Measurements from ENCODE around the gene EME1. TPM values are rescaled to one million over a fixed set of nuclear protein-coding genes. Genes with fewer than 3 reads are reported as not detected.

EME1 gene
- total and polyA plus RNA-seq, 2 of the 13 experiments (the other 11 are each of a cell fraction or from before 2014, with no cell fraction given): 20.7 to 24.6 TPM

- TF ChIP-seq ZFY (CRISPR knock-in tag; IDR thresholded peaks at IDR 0.05) (peak; percentile 51; the same call in 1 of the 2 replicates), SP5 (CRISPR knock-in tag; IDR thresholded peaks at IDR 0.05; ENCODE audit: borderline replicate concordance, low read depth) (peak; percentile 39; the same call in 1 of the 2 replicates), ARID5B (CRISPR knock-in tag; IDR thresholded peaks at IDR 0.05) (peak; percentile 55; the same call in 1 of the 2 replicates), SMYD3 (CRISPR knock-in tag; IDR thresholded peaks at IDR 0.05) (no peak), POLR2G (IDR thresholded peaks at IDR 0.05; ENCODE audit: low read depth, low read length) (peak; percentile 71), SRSF4 (IDR thresholded peaks at IDR 0.05; ENCODE audit: low read depth, low read length, poor library complexity, severe bottlenecking) (no peak), ZFP36L2 (CRISPR knock-in tag; IDR thresholded peaks at IDR 0.05) (no peak), ZNF598 (CRISPR knock-in tag; IDR thresholded peaks at IDR 0.05; ENCODE audit: borderline replicate concordance) (no peak), HDAC1 (CRISPR knock-in tag; IDR thresholded peaks at IDR 0.05) (peak; percentile 17; the same call in 1 of the 2 replicates), WIZ (CRISPR knock-in tag; IDR thresholded peaks at IDR 0.05) (0 out of 2 replicates have a peak, but pooled peaks have one; percentile 41), POLR2A (IDR thresholded peaks at IDR 0.05; ENCODE audit: insufficient read depth in 1 of 2, low read depth in 2 of 2, low read length in 2 of 2) (peak; percentile 51 to 89; a peak in 3 of 4 replicates), ATF7 (IDR thresholded peaks at IDR 0.05) (no peak), ATF7 (CRISPR knock-in tag; IDR thresholded peaks at IDR 0.05) (no peak), ZMAT3 (CRISPR knock-in tag; conservative IDR thresholded peaks at IDR 0.05) (0 out of 2 replicates have a peak, but pooled peaks have one; percentile 14), ZNF234 (CRISPR knock-in tag; conservative IDR thresholded peaks at IDR 0.05) (no peak), MXD4 (CRISPR knock-in tag; IDR thresholded peaks at IDR 0.05) (peak; percentile 27; the same call in 1 of the 2 replicates), ERF (CRISPR knock-in tag; IDR thresholded peaks at IDR 0.05) (peak; percentile 51; the same call in 1 of the 2 replicates), HIVEP1 (CRISPR knock-in tag; IDR thresholded peaks at IDR 0.05) (no peak; the same call in 1 of the 2 replicates), RFXAP (CRISPR knock-in tag; IDR thresholded peaks at IDR 0.05; ENCODE audit: borderline replicate concordance) (peak; percentile 46; the same call in 1 of the 2 replicates), ZNF619 (CRISPR knock-in tag; IDR thresholded peaks at IDR 0.05) (0 out of 2 replicates have a peak, but pooled peaks have one; percentile 22), IRF9 (CRISPR knock-in tag; IDR thresholded peaks at IDR 0.05; ENCODE audit: borderline replicate concordance) (no peak; the same call in 1 of the 2 replicates)
- TF ChIP-seq, protein P1, sequence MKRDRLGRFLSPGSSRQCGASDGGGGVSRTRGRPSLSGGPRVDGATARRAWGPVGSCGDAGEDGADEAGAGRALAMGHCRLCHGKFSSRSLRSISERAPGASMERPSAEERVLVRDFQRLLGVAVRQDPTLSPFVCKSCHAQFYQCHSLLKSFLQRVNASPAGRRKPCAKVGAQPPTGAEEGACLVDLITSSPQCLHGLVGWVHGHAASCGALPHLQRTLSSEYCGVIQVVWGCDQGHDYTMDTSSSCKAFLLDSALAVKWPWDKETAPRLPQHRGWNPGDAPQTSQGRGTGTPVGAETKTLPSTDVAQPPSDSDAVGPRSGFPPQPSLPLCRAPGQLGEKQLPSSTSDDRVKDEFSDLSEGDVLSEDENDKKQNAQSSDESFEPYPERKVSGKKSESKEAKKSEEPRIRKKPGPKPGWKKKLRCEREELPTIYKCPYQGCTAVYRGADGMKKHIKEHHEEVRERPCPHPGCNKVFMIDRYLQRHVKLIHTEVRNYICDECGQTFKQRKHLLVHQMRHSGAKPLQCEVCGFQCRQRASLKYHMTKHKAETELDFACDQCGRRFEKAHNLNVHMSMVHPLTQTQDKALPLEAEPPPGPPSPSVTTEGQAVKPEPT (CRISPR knock-in tag; IDR thresholded peaks at IDR 0.05; ENCODE audit: low read depth): no peak
- TF ChIP-seq, protein P2, sequence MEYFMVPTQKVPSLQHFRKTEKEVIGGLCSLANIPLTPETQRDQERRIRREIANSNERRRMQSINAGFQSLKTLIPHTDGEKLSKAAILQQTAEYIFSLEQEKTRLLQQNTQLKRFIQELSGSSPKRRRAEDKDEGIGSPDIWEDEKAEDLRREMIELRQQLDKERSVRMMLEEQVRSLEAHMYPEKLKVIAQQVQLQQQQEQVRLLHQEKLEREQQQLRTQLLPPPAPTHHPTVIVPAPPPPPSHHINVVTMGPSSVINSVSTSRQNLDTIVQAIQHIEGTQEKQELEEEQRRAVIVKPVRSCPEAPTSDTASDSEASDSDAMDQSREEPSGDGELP (IDR thresholded peaks at IDR 0.05; ENCODE audit: borderline replicate concordance, low read depth): peak; percentile 87; the same call in 1 of the 2 replicates
Measured at GRCh38 chr17:50425682-50426471, 52.8 kb downstream of the EME1 start, which contains the start of gene ACSF2 (continued).
